Neural progenitor cell (in vitro differentiated cells): Measurements from ENCODE around the gene LY6G6D. TPM values are rescaled to one million over a fixed set of nuclear protein-coding genes. Genes with fewer than 3 reads are reported as not detected.

Experiments used
- DNase-seq: peaks from one replicate; pipeline ENCODE4 v3.0.0-alpha.2; 2016; ENCODE audit warnings: low spot score
- H2AFZ ChIP-seq: fragments of 200-600 bp; sonication (generic); replicated peaks from 2 replicates; pipeline ENCODE4 v1.6.1; 2016; ENCODE audit warnings: antibody characterized with exemption
- H3F3A ChIP-seq: fragments of 200-600 bp; sonication (generic); 2 replicates; pipeline ENCODE4 v1.6.1; 2016; ENCODE audit warnings: antibody characterized with exemption, low read depth
- H3K27ac ChIP-seq: fragments of 200-600 bp; sonication (generic); 2 replicates; pipeline ENCODE4 v1.5.1; 2016; ENCODE audit warnings: mild to moderate bottlenecking
- H3K27me3 ChIP-seq: fragments of 200-600 bp; sonication (generic); 2 replicates; pipeline ENCODE4 v1.6.1; 2016; ENCODE audit warnings: mild to moderate bottlenecking, moderate library complexity
- H3K36me3 ChIP-seq: fragments of 200-600 bp; sonication (generic); 2 replicates; pipeline ENCODE4 v1.5.1; 2016
- H3K4me1 ChIP-seq: fragments of 200-600 bp; sonication (generic); 2 replicates; pipeline ENCODE4 v1.6.1; 2016; ENCODE audit warnings: mixed run types
- H3K4me2 ChIP-seq: fragments of 200-600 bp; sonication (generic); 2 replicates; pipeline ENCODE4 v1.6.1; 2016
- H3K4me3 ChIP-seq: fragments of 200-600 bp; sonication (generic); 2 replicates; pipeline ENCODE4 v1.5.1; 2016
- H3K79me2 ChIP-seq: fragments of 200-600 bp; sonication (generic); 2 replicates; pipeline ENCODE4 v1.6.1; 2016; ENCODE audit warnings: low read depth
- H3K9ac ChIP-seq: fragments of 200-600 bp; sonication (generic); 2 replicates; pipeline ENCODE4 v1.6.1; 2016
- H3K9me3 ChIP-seq: fragments of 200-600 bp; sonication (generic); 2 replicates; pipeline ENCODE4 v1.5.1; 2016; ENCODE audit warnings: low read depth
- H4K20me1 ChIP-seq: fragments of 200-600 bp; sonication (generic); 2 replicates; pipeline ENCODE4 v1.6.1; 2016; ENCODE audit warnings: low read depth
- H3K27ac Mint-ChIP-seq: 3 replicates; pipeline ENCODE4 v1.8.0; 2021; ENCODE audit warnings: mixed read lengths
- H3K27me3 Mint-ChIP-seq: 2 replicates; pipeline ENCODE4 v1.8.0; 2022; ENCODE audit warnings: low read depth, mild to moderate bottlenecking, inconsistent platforms, moderate library complexity, mixed read lengths; ENCODE audit not compliant: insufficient read depth
- H3K36me3 Mint-ChIP-seq: 3 replicates; pipeline ENCODE4 v1.8.0; 2021; ENCODE audit warnings: mixed read lengths
- H3K4me1 Mint-ChIP-seq: 3 replicates; pipeline ENCODE4 v1.8.0; 2021; ENCODE audit warnings: mixed read lengths
- H3K4me3 Mint-ChIP-seq: 3 replicates; pipeline ENCODE4 v1.8.0; 2021; ENCODE audit warnings: mild to moderate bottlenecking, moderate library complexity, mixed read lengths
- H3K9me3 Mint-ChIP-seq: 3 replicates; pipeline ENCODE4 v1.8.0; 2020; ENCODE audit warnings: mixed read lengths
- CTCF ChIP-seq: fragments of 200-600 bp; sonication (generic); IDR thresholded peaks from 2 replicates; pipeline ENCODE4 v1.5.1; 2017; ENCODE audit warnings: antibody characterized with exemption, mild to moderate bottlenecking
- EZH2 ChIP-seq: fragments of 200-600 bp; sonication (generic); IDR thresholded peaks from 2 replicates; pipeline ENCODE4 v1.6.1; 2017; ENCODE audit warnings: antibody characterized with exemption, mild to moderate bottlenecking, moderate library complexity
- EZH2phosphoT487 ChIP-seq: fragments of 200-600 bp; sonication (generic); IDR thresholded peaks from 2 replicates; pipeline ENCODE4 v1.6.1; 2017; ENCODE audit warnings: antibody characterized with exemption
- total RNA-seq: library from RNA; depleted of rRNA; stranded (reverse); fragments of >200 nt; gene quantifications from 2 replicates; pipeline ENCODE4 v1.2.3, GENCODE V29; 2015; ENCODE audit warnings: low replicate concordance

LY6G6D gene
- total RNA-seq, 1 donor from 2014 or later, result 0.90 TPM

- Mint-ChIP-seq H3K9me3 (no peaks in the 10 kb centered on the region), H3K4me1 (peaks cover 39% of the 10 kb centered on the region), H3K27ac (peak overlapping the region; percentile 57), H3K27me3 (peaks cover 10% of the 10 kb centered on the region), H3K4me3 (peak overlapping the region; percentile 99), H3K36me3 (peaks cover 46% of the 10 kb centered on the region)
- H3K36me3 ChIP-seq, result peaks cover 5% of the 10 kb centered on the region
- peaks cover 19% of the 10 kb centered on the region for H3K79me2 ChIP-seq
- no peak overlapping the region for H3K9ac ChIP-seq
- TF ChIP-seq EZH2phosphoT487 (no peak), EZH2 (no peak), CTCF (no peak)
- peaks cover 7% of the 10 kb centered on the region for H3K4me1 ChIP-seq
- H3K27me3 ChIP-seq, result no peaks in the 10 kb centered on the region
- peaks cover 57% of the 10 kb centered on the region for H3F3A ChIP-seq
- no peak for DNase-seq
- peak overlapping the region; percentile 86 for H3K4me2 ChIP-seq
- H3K27ac ChIP-seq, result no peak overlapping the region
- H3K4me3 ChIP-seq, result peak overlapping the region; percentile 99
- H4K20me1 ChIP-seq, result peaks cover 24% of the 10 kb centered on the region
- H2AFZ ChIP-seq, result no peak overlapping the region
- no peaks in the 10 kb centered on the region for H3K9me3 ChIP-seq
Observed at GRCh38 chr6:31727717-31728671, 12.8 kb downstream of the LY6G6D start.

GRCh38 chr6:31728767-31729514 is 13.8 kb downstream of the LY6G6D start, which contains the start of gene DDAH2:
DDAH2 (minus strand) TSS chr6:31729299; CDS start chr6:31729161, 138 bp downstream.
- peaks cover 28% of the 10 kb centered on the region for H4K20me1 ChIP-seq
- peaks cover 49% of the 10 kb centered on the region for H3K4me1 Mint-ChIP-seq
- DNase-seq, result no peak
- peaks cover 55% of the 10 kb centered on the region for H3K36me3 Mint-ChIP-seq
- peak within 1 kb of the TSS; percentile 70 for H2AFZ ChIP-seq
- peak within 1 kb of the TSS; percentile 99 for H3K4me3 ChIP-seq
- H3K9me3 Mint-ChIP-seq, result no peaks in the 10 kb centered on the region
- H3K9me3 ChIP-seq, result no peaks in the 10 kb centered on the region
- H3K9ac ChIP-seq, result peak within 1 kb of the TSS; percentile 64
- H3K4me3 Mint-ChIP-seq, result peak within 1 kb of the TSS; percentile 99
- peak within 1 kb of the TSS; percentile 59 for H3K27ac ChIP-seq
- TF ChIP-seq EZH2 (no peak), CTCF (no peak)
- peaks cover 23% of the 10 kb centered on the region for H3K79me2 ChIP-seq
- peaks cover 7% of the 10 kb centered on the region for H3K4me1 ChIP-seq
- H3K27me3 Mint-ChIP-seq, result peaks cover 8% of the 10 kb centered on the region
- H3F3A ChIP-seq, result peaks cover 66% of the 10 kb centered on the region
- no peaks in the 10 kb centered on the region for H3K27me3 ChIP-seq
- H3K36me3 ChIP-seq, result peaks cover 5% of the 10 kb centered on the region
- H3K27ac Mint-ChIP-seq, result peak within 1 kb of the TSS; percentile 95
- H3K4me2 ChIP-seq, result peak within 1 kb of the TSS; percentile 86

GRCh38 chr6:31729515-31729978 is 14.4 kb downstream of the LY6G6D start:
- Mint-ChIP-seq H3K36me3 (peaks cover 50% of the 10 kb centered on the region), H3K4me1 (peaks cover 49% of the 10 kb centered on the region), H3K4me3 (peak overlapping the region; percentile 99), H3K27ac (peak overlapping the region; percentile 95), H3K27me3 (peaks cover 8% of the 10 kb centered on the region), H3K9me3 (no peaks in the 10 kb centered on the region)
- DNase-seq, result peak; percentile 97
- H3K27ac ChIP-seq, result peak overlapping the region; percentile 59
- peak overlapping the region; percentile 86 for H3K4me2 ChIP-seq
- no peaks in the 10 kb centered on the region for H3K27me3 ChIP-seq
- H2AFZ ChIP-seq, result peak overlapping the region; percentile 70
- no peak for TF ChIP-seq EZH2phosphoT487
- TF ChIP-seq EZH2, result no peak
- peak; percentile 88 for TF ChIP-seq CTCF
- H3K9me3 ChIP-seq, result no peaks in the 10 kb centered on the region
- peaks cover 11% of the 10 kb centered on the region for H3K4me1 ChIP-seq
- peaks cover 5% of the 10 kb centered on the region for H3K36me3 ChIP-seq
- peak overlapping the region; percentile 99 for H3K4me3 ChIP-seq
- H4K20me1 ChIP-seq, result peaks cover 34% of the 10 kb centered on the region
- peak overlapping the region; percentile 48 for H3K9ac ChIP-seq
- H3F3A ChIP-seq, result peaks cover 61% of the 10 kb centered on the region
- peaks cover 29% of the 10 kb centered on the region for H3K79me2 ChIP-seq
